Panc1 (cell line): ENCODE results near the gene ZNF385C. TPM values are rescaled to one million over a fixed set of nuclear protein-coding genes. Genes with fewer than 3 reads are reported as not detected.

Experiments used
- ATAC-seq: fragments of 200-7000 bp; cut with Tn5 transposase; 2 replicates; pipeline ENCODE4 v1.9.1; 2020; ENCODE audit warnings: mild to moderate bottlenecking, moderate library complexity
- BruUV-seq: library from RNA; stranded (reverse); fragments of 400-500 nt; replicated peaks from 2 replicates; lab custom pipeline; 2021; lab: Mats Ljungman, UMichigan
- CTCF ChIA-PET: fragments of 300-600 bp; sonication (Branson Sonifier 250); formaldehyde crosslinking; loops from one replicate; lab custom pipeline; 2022; ENCODE audit warnings: antibody characterized with exemption; lab: Charles Lee
- POLR2A ChIA-PET: fragments of 300-600 bp; sonication (Branson Sonifier 250); formaldehyde crosslinking; loops from one replicate; lab custom pipeline; 2022; ENCODE audit warnings: antibody characterized with exemption; lab: Charles Lee
- DNase-seq: peaks from one replicate; pipeline ENCODE4 v3.0.0-alpha.2; 2010; ENCODE audit warnings: low read depth, low spot score
- H3K27ac ChIP-seq: 2 replicates; pipeline ENCODE4 v1.5.1; 2011; ENCODE audit warnings: mild to moderate bottlenecking, low read length, inconsistent platforms
- H3K27me3 ChIP-seq: fragments of 200-500 bp; sonication (Bioruptor generic); 2 replicates; pipeline ENCODE4 v1.6.0; 2014; ENCODE audit warnings: low read length, inconsistent platforms; ENCODE audit not compliant: control insufficient read depth, insufficient read depth
- H3K36me3 ChIP-seq: fragments of 200-500 bp; sonication (Bioruptor generic); 2 replicates; pipeline ENCODE4 v1.5.1; 2014; ENCODE audit warnings: inconsistent platforms, mild to moderate bottlenecking, low read length, moderate library complexity; ENCODE audit not compliant: control insufficient read depth, insufficient read depth
- H3K4me1 ChIP-seq: 2 replicates; pipeline ENCODE4 v1.5.1; 2011; ENCODE audit warnings: inconsistent platforms, mild to moderate bottlenecking, low read length, moderate library complexity; ENCODE audit not compliant: control insufficient read depth, insufficient read depth
- H3K4me3 ChIP-seq, 2 experiments: 2 replicates each; pipeline ENCODE4 v1.5.1; 2011 to 2012; ENCODE audit warnings: low read depth in 2 of 2, low read length in 2 of 2, mild to moderate bottlenecking in 2 of 2, inconsistent platforms in 1 of 2, moderate library complexity in 1 of 2
- H3K9me3 ChIP-seq: fragments of 200-500 bp; sonication (Bioruptor generic); 2 replicates; pipeline ENCODE4 v1.5.1; 2014; ENCODE audit warnings: low read depth, mild to moderate bottlenecking, inconsistent platforms, low read length, moderate library complexity; ENCODE audit not compliant: control insufficient read depth, insufficient read depth
- POLR2AphosphoS5 ChIP-seq: IDR thresholded peaks from 2 replicates; pipeline ENCODE4 v1.6.1; 2012; ENCODE audit warnings: mild to moderate bottlenecking, low read depth, low read length, moderate library complexity
- REST ChIP-seq, 2 experiments: IDR thresholded peaks; 2 replicates each; pipeline ENCODE4 v1.6.1; 2011 to 2012; ENCODE audit warnings: low read depth in 2 of 2, control low read depth in 1 of 2, low read length in 1 of 2, mild to moderate bottlenecking in 1 of 2, moderate library complexity in 1 of 2; ENCODE audit not compliant: insufficient read depth in 1 of 2
- SIN3A ChIP-seq: IDR thresholded peaks from 2 replicates; pipeline ENCODE4 v1.6.1; 2012; ENCODE audit warnings: low read depth, mild to moderate bottlenecking, low read length, moderate library complexity, borderline replicate concordance; ENCODE audit not compliant: insufficient read depth
- TCF7L2 ChIP-seq: IDR thresholded peaks from 2 replicates; pipeline ENCODE4 v1.6.1; 2011; ENCODE audit warnings: mild to moderate bottlenecking, low read depth, low read length, inconsistent platforms
- in situ Hi-C: cut with HindIII; loops from 2 replicates; pipeline ENCODE4 v1.10.0; 2016; ENCODE audit warnings: low sequenced_read_pairs, low pct_unique_long_range_greater_than_20kb
- intact Hi-C: fragments of 100-400 bp; cut with micrococcal nuclease; formaldehyde crosslinking; loops from one replicate; pipeline ENCODE4 v1.10.0; 2022; ENCODE audit not compliant: unreplicated experiment
- total RNA-seq: library from RNA; stranded (reverse); gene quantifications from one replicate; pipeline ENCODE4 v1.2.1, GENCODE V29; 2021; ENCODE audit not compliant: unreplicated experiment
- TF ChIP-seq, protein P1 (sequence below): fragments of 450-650 bp; IDR thresholded peaks from 2 replicates; pipeline ENCODE4 v1.5.1; 2017; ENCODE audit warnings: mild to moderate bottlenecking

ZNF385C gene
- total RNA-seq, 1 experiment from 2014 or later, result 0.21 TPM

- no peaks in the 10 kb centered on the region for H3K36me3 ChIP-seq
- H3K4me3 ChIP-seq, result no peak overlapping the region
- no peak overlapping the region for H3K27ac ChIP-seq
- DNase-seq, result no peak
- no peak for TF ChIP-seq SIN3A
- TF ChIP-seq, protein P1, sequence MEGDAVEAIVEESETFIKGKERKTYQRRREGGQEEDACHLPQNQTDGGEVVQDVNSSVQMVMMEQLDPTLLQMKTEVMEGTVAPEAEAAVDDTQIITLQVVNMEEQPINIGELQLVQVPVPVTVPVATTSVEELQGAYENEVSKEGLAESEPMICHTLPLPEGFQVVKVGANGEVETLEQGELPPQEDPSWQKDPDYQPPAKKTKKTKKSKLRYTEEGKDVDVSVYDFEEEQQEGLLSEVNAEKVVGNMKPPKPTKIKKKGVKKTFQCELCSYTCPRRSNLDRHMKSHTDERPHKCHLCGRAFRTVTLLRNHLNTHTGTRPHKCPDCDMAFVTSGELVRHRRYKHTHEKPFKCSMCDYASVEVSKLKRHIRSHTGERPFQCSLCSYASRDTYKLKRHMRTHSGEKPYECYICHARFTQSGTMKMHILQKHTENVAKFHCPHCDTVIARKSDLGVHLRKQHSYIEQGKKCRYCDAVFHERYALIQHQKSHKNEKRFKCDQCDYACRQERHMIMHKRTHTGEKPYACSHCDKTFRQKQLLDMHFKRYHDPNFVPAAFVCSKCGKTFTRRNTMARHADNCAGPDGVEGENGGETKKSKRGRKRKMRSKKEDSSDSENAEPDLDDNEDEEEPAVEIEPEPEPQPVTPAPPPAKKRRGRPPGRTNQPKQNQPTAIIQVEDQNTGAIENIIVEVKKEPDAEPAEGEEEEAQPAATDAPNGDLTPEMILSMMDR, result peak; percentile 52; the same call in 1 of the 2 replicates
- peaks cover 5% of the 10 kb centered on the region; the same call in 1 of the 2 replicates for H3K4me1 ChIP-seq
- CTCF ChIA-PET, result interaction anchor here (0.6 to 1.0 kb wide), 2 partner anchors 10 to 526 kb away, joined by 3 to 6 read pairs; no protein-coding TSS in a partner anchor
- no peaks in the 10 kb centered on the region for H3K9me3 ChIP-seq
- 0 out of 2 replicates have a peak, but pooled peaks have one; percentile 38 for ATAC-seq
- intact Hi-C loops (loop anchor here (5.0 kb wide), 1 partner anchor 74 kb away; no protein-coding TSS in a partner anchor), in situ Hi-C loops (no loop called here)
- BruUV-seq, result no TSS peak
- POLR2A ChIA-PET, result no interaction called here
- H3K27me3 ChIP-seq, result no peaks in the 10 kb centered on the region
Observed at GRCh38 chr17:42027961-42028790, 70.1 kb downstream of the ZNF385C start.

DNA sequence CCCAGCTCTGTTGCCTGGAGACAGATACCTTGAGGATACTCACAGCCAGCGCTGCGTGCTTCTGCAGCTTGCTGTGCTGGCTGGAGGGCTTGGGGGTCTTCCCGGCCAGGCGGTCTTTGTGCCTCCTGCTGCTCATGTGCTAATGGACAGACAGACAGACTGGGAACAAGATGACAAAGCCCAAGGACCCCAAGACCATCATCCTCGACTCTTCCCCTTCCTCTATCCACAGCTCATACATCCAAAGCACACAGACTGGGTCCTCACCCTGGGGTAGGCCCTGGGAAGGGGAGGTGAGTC is 70.7 kb downstream of the ZNF385C start:
- peaks cover 5% of the 10 kb centered on the region; the same call in 1 of the 2 replicates for H3K4me1 ChIP-seq
- no peak overlapping the region for H3K4me3 ChIP-seq
- H3K36me3 ChIP-seq, result no peaks in the 10 kb centered on the region
- TF ChIP-seq TCF7L2 (no peak), SIN3A (no peak), POLR2AphosphoS5 (no peak), REST (IDR thresholded peaks at IDR 0.05; ENCODE audit: insufficient read depth in 1 of 2, low read depth in 2 of 2, low read length in 1 of 2) (no peak)
- TF ChIP-seq, protein P1, result no peak
- POLR2A ChIA-PET, result no interaction called here
- H3K27ac ChIP-seq, result no peak overlapping the region
- no TSS peak for BruUV-seq
- H3K9me3 ChIP-seq, result no peaks in the 10 kb centered on the region
- CTCF ChIA-PET, result interaction anchor here (0.6 kb wide), 2 partner anchors 68 to 526 kb away, joined by 3 to 6 read pairs; no protein-coding TSS in a partner anchor
- in situ Hi-C loops (no loop called here), intact Hi-C loops (loop anchor here (5.0 kb wide), 1 partner anchor 75 kb away; no protein-coding TSS in a partner anchor)
- H3K27me3 ChIP-seq, result no peaks in the 10 kb centered on the region
- ATAC-seq (no peak), DNase-seq (no peak)
